ENCODE data around the gene CDH4. TPM values are rescaled to one million over a fixed set of nuclear protein-coding genes. Genes with fewer than 3 reads are reported as not detected.

The CDH4 gene
- total and polyA plus RNA-seq, 2 of the 13 experiments (the other 11 are each of a cell fraction or from before 2014, with no cell fraction given): not detected

- TF ChIP-seq GABPA (IDR thresholded peaks at IDR 0.05; ENCODE audit: low read depth, low read length) (0 out of 2 replicates have a peak, but pooled peaks have one; percentile 16), GABPA (CRISPR knock-in tag; IDR thresholded peaks at IDR 0.05; ENCODE audit: low read depth) (no peak), ZNF326 (CRISPR knock-in tag; IDR thresholded peaks at IDR 0.05; ENCODE audit: borderline replicate concordance) (no peak), NR0B2 (CRISPR knock-in tag; IDR thresholded peaks at IDR 0.05) (no peak), GTF3A (CRISPR knock-in tag; conservative IDR thresholded peaks at IDR 0.05) (no peak), ZNF282 (IDR thresholded peaks at IDR 0.05; ENCODE audit: partially characterized antibody) (no peak), ZBTB7A (CRISPR knock-in tag; IDR thresholded peaks at IDR 0.05) (no peak), MNT (IDR thresholded peaks at IDR 0.05) (no peak), ZSCAN30 (CRISPR knock-in tag; IDR thresholded peaks at IDR 0.05) (no peak), AGO2 (optimal IDR thresholded peaks at IDR 0.05; ENCODE audit: low read depth, low read length) (peak; percentile 50), ZNF317 (CRISPR knock-in tag; IDR thresholded peaks at IDR 0.05) (no peak), ZHX2 (IDR thresholded peaks at IDR 0.05; ENCODE audit: low read depth) (no peak), ZHX2 (CRISPR knock-in tag; IDR thresholded peaks at IDR 0.05; ENCODE audit: borderline replicate concordance) (no peak), POGK (CRISPR knock-in tag; conservative IDR thresholded peaks at IDR 0.05) (no peak), IRF1 (CRISPR knock-in tag; IDR thresholded peaks at IDR 0.05; ENCODE audit: low read depth) (no peak), MEIS1 (CRISPR knock-in tag; IDR thresholded peaks at IDR 0.05; ENCODE audit: borderline replicate concordance) (no peak)
These were observed 686.1 kb downstream of the CDH4 start (continued) for GRCh38 chr20:61937963-61938838.

All from HepG2 (cell line).